Embryonic facial prominence (tissue), 1 donor: ENCODE measurements around the gene RPS3.

Experiments
- DNase-seq: peaks from one replicate; pipeline ENCODE4 v3.0.0-alpha.2; 2016; ENCODE audit errors: extremely low spot score

The RPS3 gene

DNA sequence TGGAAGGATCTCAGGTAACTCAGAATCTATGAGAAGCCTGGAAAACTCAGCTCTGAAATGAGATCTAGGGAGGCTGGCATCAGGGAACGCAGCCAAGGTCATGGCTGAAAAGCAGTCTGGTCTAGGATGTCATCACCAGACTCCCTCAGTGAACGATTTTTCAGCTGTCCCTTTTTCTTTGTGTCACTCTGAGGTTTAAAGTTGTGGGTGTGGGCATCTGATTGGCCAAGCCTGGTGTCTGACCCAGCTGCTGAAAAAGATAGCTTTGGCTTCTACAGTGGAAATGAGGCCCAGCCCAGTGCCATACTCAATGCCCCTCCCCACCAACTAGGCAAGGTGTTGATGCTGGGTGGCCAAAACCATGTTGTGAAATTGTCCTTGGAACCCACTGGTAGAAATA lies 14.5 kb downstream of the RPS3 start:
- DNase-seq: no peak

DNA sequence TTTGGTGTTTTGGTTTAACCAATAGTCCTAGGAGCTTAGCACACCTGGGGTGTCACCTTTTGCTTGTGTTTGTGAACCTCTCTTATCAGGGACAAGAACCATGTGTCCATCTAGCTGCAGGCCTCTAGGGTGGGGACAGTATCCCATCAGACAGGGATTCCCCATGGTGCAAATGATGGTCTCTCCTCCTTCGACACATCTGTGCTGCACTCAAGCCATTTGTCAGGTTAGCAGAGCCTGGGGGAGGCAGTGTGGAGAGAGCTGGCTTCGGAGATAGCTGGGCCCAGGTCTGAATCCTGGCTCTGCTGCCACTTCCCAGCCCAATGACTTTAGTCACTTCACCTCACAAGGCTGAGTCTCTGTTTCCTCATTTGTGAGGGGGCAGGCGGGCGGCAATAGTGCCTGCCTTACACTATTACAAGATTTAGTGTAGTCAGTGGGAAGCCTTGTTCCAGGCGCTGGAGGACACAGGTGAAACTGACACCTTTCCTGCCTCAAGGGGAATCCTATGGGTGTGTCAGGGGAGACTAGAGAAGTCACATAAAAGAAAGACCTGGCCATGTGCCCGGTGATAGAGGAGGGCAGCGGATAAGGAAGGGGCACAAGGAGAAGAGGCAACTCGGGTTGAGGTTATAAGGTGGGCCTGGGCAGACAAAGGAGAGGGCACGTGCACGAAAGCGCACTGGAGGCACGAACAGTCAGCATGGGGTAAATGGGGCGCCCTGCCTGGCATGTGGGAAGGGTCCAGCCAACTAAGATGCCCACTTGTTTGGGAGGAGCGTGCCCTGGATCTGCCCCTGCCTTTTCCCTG lies 21.1 kb downstream of the RPS3 start:
- DNase-seq: no peak

DNA sequence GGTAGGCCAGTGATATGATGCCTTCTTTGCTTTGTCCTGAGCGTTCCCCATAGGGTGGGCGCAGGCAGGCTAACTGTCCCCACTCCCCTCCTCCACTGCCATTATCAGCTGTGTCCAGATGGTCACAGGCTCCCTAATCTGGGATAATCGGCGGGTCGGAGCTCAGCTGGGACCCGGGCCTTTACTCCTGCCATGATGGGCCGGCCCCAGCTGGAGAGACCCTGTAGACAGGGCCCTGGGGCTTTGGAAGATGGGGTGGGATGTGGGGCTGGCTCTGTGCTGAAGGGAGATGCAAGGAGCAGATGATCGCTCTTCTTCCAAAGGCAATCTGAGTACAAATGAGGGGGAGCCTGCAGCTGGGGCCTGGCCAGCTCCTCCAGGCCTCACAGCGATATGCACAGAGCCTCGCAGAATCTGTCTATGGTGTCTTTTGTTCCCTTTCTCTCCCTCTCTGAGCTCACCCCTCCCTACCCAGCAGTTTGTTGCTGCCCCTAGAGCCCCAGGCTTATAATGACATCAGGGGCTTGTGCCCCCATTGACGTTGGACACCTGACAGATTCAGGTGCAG lies 21.8 kb downstream of the RPS3 start:
- no peak for DNase-seq

DNA sequence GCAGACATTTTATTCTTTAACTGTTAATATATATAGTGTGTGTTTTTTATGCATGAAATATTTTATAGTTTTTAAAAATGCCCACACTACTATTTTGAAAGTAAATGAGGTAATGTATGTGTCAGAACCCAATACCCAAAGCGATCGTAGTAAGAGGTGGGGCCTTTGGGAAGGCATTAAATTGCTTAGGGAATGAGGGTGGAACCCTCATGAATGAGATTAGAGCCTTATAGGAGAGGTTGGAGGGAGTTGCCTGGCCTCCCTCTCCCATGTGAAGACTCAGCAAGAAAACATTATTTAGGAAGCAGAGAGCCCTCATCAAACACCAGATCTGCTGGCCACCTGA lies 22.6 kb downstream of the RPS3 start:
- no peak for DNase-seq

DNA sequence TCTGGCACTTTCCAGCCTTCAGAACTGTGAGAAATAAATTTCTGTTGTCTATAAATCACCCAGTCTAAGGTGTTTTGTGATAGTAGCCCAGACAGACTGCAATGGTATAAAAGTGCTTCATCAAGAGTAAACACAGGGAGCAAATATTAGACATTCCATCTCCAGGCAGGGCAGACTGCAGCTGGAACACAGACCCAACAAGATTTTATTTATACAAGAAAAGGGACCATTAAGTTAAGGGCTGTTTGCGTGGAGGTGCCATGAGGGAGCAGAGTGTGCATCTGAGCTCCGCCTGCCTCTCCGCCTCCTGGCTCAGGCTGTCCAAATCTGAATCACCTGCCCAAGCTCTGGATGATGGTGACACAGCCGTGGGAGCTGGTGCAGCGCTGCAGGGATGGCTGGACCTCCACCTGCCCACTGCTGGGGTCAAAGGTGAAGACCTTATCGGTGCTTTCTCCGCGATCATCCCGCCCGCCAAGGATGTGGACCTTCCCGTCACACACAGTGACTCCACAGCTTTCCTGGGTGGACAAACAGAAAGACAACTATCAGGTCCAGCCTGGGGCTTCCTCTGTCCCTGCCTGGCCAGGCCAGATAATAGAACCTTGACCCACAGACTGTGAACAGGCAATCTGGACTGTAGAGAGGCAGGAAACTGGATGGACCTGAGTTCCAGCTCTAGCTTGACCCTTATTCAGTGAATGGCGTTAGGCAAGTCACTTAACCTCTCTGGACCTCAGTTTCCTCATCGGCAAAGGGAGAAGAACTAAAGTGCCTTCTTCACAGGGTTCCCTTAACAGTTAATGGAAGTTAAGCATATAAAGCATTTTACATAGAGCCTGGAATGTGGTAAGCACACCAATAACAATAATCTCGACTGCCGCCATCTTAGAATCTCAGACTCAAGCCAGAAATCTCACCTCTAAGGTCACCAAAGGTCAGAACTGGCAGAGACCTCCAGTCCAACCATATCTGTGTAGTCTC lies 23.2 kb downstream of the RPS3 start:
- DNase-seq: no peak

DNA sequence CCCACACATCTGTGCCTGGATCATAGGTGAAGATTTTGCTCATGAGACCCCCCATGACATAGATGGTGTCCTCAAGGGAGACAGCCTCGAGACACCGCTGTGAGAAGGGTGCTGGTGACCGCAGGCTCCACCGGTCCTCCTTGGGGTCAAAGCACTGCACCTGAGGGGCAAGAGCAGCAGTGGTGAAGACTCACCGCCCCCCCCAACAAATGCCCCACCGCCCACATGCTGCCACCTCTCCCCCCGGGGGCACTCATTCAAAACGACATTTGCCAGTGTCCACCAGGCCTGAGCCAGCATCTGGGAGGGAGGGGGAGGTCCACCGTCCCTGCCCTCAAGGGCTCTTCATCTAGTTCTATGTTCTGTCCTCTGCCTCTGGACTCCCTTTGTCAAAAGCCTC lies 24.4 kb downstream of the RPS3 start:
- no peak for DNase-seq

DNA sequence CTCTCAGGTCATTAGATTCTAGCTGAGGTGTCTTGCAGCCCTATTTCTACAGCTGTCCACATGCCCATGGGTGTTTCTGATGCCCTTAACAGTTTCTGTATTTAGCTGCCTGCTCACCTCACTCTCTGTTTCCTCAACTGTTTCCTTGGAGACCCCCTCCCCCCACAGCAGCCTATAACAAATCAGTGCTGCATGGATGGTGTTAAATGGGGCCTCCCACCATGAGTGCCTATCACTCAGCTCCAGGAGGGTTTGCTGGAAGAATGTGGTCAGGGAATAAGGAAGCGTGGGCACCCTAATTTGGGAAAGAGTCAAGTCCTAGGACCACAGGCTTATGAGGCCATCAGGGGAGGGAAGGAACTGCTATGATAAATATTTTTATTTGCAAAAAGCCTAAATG lies 25.1 kb downstream of the RPS3 start:
- DNase-seq: no peak

DNA sequence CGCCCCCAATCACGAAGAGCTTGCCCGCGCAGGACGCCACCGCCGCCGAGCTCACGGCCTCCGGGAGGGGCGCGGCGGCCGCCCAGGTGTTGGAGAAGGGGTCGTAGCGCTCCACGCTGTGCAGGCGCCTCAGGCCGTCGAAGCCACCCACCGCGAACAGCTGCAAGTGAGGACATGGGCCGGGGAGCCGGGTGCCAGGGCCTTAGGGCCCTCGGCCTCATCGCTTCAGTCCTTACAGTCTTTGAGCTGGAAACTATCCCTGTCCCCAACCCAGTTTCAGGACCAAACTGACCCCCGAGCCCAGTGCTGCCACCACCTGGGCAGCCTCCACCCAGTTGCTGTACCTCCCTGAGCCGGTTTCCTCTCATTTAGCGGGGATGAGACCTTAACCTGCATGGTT lies 26.1 kb downstream of the RPS3 start:
- no peak for DNase-seq

DNA sequence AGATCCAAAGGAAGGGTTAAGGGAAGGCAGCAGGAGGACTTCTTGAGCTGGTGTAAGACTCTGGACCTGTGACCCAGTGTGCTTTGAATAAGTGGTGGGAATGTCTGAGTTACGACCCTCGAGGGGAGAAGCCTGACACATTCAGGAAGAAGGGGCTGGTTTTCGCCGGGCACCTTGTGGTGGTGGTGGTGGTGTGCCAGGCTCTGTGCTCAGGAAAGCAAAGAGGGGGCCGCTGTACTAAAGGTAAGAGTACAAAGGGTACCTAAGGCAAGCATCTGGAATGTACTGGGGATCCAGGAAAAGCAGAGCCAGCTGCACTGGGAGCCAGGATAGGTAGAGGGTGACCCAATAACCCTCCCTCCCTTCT lies 27.4 kb downstream of the RPS3 start:
- DNase-seq: no peak

DNA sequence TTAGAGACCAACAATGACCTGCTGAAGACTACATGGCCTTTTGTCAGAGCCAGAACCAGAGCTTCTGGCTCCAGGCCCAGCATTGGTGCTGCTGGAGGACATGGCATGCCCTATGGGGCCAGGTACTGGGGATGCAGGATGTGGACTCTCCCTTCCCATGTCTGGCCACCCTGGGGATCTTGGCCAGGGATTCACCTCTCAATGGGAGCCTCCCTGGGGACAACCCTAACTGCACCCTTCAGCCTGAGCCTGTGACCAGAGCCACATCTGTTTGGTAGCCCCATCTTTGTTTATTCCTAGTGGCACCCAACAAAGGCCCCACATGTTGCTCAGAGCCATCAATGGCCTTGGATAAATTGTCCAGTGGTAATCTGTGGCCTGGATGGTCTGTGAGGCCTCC lies 27.9 kb downstream of the RPS3 start:
- DNase-seq: no peak

DNA sequence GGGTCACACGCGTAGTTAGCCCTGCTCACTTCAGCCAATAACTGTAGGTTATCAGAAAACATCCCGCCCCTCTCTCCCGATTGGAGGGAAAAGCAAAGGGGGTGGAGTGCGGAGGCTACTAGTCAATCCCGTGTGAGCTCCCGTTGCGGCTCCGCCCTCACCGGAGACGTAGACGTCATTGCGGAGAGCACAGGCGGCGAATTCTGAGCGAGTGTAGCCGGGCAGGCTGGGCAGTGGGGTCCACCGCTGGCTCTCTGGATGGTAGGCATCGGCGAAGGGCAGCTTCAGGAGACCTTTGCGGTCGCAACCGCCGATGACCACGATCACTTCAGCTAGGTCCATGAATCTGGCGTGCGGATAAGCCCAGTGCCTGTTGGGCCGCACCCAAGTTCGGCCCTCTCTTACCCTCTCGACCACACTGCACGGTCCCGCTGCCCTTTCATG lies 29.0 kb downstream of the RPS3 start:
- DNase-seq: peak; percentile 75

DNA sequence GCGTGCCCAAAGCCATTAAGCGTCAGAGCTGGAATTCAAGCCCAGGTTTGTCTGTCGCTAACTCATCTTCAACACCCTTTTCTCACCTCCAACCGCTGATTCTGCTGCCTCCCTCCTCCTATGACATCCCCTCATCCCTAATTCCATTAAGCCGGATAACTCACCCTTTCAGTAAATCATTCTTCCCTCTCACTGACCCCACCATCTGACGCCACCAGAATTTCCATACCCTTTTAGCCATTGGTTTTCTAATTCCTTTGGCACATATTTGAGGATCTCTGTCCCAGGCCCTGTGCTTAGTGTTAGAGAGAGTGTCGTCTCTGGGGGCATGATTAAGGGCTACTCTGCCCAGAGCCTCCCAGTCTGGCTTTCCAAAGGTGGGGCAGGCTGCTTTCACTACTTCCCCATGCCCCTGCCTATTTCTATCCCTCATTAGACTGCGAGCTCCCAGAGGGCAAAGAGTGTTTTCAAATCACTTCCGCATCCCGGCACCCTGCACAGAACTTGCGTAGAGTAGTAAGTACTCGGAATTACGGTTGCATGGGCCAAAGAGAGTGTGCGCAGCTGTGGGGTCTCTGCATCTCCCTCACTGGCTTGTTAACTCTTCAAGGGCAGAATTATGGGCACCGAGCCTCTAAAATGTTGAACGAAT lies 29.8 kb downstream of the RPS3 start:
- DNase-seq: no peak

DNA sequence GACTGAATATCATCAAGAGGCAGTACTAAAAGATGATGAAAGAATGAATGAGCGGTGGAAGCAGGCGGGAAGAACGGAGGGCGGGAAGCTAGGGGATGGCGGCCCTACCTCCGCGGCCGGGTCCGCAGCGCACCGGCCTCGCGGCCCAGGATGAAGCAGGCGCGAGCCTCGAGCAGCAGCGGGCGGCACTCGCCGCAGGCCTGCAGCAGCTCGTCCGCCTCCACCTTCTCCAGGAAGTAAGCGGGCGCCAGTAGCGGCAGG lies 30.3 kb downstream of the RPS3 start:
- DNase-seq: no peak

DNA sequence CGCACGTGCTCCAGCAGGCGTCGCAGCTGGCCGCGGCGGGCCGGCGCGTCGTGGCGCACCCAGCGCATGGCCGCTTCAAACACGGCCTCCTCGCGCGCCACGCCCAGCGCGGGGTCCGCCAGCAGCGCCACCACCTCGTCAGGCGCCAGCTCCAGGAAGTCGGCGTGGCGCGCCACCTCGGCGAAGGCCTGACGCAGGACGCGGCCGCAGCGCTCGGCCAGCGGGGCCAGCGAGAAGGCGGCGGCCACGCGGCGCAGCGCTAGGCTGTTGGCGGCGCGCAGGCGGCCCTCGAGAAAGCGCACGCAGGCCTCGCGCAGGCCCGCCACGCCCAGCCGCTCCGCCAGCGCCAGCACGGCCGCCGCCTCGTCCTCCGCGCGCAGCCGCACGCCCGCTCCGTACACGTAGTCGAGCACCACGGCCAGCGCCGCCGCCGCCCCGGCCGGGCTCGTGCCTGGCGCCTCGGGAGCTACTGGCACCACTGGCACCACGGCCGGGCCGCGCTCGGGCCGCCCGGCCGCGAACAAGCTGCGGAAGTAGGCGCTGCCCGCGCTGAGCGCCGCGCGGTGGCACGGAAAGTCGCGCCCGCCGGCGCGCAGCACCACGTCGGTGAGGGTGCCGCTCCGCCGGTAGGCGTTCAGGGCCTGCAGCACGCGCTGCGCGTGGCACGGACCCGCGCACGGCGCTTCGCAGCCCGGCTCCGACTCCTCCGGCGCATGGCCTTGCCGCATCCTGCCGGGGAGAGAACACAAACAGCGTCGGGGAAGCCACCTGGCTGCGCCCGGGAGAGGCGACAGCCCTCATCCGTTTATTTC lies 30.8 kb downstream of the RPS3 start:
- no peak for DNase-seq

DNA sequence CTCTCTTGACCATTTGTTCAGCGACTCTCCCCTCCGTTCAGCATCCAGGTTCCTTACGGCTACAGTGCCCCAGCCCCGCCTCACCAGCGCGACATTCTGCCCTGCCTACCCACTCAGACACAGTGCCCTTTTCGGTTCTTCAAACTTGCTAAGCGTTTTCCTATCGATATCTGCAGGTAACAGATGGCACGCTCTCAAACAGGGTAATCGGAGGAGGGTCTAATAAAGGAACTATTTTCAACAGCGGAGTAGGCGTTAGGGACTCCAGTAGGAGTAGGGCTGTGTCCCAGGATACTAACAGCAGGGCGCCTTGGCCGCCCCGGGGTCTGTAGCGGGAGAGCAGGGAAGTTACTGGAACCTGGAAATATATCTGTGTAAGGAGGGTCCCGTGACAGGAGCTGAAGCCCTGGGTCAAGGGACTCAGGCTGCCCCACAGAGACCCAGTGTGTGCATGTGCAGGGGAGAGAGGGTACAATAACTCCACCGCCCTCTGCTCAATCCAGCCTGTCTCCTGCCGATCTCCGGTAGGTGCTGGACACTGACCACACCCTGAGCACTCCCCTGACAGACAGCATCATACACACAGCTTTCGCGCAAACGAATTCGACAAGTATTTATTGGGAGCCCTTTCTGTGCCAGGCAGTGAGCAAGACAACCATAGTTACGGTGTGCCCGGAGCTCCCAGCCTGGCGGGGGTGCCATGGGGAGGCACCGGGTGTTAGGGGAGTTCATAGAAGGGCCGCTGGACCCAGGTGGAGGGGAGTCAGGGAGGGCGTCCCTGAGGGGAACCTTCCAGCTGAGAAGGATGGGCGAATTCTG lies 31.6 kb downstream of the RPS3 start:
- no peak for DNase-seq

DNA sequence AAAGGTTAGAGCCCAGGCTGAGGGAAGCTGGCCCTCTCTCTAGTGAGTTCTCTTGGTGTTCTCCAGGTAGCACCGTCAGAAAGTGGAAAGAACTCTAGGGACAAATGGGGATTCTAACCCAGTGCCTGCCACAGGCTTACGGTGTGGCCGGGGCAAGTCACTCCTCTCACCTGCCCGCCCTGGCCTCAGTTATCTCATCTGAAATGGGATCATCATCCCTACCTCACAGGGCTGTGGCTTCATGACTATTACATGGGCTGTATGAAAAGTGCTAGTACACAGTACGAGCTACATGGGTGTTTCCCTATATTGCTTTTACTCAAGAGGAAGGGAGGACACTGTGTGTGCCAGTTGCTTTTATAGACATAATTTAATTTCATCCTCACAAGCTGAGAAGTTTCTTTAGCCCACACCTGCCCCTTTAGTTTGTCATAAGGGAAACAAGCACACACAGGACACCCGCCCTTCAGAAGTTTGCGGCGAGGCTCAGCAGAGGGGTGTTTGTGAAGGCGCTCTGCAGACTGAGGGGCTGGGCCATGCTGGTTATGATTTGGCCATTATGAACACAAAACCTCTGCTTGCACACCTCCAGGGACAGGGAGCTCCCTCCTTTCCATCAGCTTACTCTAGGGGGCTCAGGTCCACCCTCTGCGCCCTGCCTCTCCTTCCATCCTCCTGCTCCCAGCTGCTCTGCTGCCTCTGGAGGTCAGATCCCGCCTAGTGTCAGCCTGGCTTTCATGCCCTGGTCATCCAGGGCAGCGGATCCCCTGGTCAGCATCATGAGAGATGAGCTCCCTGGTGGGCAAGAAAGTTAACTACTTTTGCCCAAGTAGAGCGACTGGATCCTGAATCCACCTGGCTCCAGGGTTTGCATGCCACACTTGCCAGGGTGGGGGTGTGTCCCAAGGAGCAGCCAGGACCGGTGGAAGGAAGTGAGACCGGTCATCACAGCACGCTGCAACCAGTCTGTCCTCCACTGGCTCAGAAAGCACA lies 32.5 kb downstream of the RPS3 start:
- no peak for DNase-seq

DNA sequence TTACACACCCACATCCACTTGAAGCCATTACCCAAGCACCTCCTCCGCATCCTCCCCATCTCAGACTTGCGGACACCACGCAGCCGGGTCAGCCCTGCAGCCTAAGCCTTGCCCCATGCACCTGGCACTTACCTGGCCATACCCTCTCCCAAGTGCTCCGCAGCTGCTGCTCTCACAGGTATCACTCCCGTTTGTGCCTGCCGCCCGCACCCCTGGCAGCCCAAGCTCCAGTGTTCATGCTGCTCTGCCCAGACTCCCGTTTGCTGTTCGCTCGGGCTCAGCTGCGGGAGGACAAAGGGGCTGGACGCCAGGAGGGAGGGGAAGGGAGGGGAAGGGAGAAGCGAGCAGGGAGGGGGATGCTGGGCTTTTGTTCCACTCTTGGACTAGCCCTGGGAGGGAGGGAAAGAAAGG lies 33.6 kb downstream of the RPS3 start, which contains the start of gene KLHL35:
KLHL35 (minus strand) TSS at position 293 of the 411 bp plus-strand sequence. CDS start 2,574 bp downstream, outside the sequence.
- DNase-seq: no peak

DNA sequence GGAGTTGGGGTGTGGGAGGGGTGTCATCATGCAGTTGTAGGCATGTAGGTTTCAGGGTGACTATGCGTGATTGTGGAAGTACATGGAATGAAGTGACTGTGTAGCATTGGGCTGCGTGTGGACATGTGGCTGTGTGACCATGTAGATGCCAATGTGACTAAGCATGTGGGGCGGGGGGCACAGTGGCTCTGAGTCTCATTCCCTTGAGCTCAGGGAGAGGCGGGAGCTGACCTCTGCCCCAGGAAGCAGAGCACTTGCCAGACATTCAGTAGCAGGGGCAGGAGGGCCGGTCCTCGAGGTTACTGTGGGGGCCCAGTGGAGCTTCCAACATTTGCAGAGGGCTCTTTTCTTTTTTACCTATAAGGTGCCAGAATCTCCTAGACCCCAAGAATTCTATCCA lies 34.1 kb downstream of the RPS3 start:
- no peak for DNase-seq

DNA sequence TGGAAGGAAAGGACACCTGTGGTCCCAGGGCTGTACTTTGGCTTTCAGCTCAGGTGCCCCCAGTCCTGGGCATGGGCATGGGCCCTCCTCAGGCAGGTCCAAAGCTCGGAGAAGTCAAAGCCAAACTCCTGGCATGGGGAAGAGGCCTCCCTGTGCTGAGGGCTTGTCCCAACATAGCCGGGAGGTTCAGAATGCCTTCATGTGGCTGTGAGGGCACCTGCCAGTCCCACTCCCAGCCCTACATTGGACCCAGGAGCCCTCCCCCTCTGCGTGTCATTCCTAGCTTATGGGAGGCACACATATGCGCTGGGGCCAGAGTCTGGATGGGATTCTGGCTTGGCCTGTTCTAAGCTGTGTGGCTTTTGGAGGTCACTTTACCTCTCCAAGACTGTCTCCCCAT lies 34.7 kb downstream of the RPS3 start:
- no peak for DNase-seq
